HG03025 (cell line): ENCODE measurements around the gene NDUFB11.

Source experiments
- ATAC-seq: cut with Tn5 transposase; IDR thresholded peaks from one replicate; pipeline ENCODE4 v1.9.1; 2021; ENCODE audit warnings: mild to moderate bottlenecking, moderate library complexity; ENCODE audit not compliant: unreplicated experiment, low FRiP score

The NDUFB11 gene

GRCh38 chrX:47175588-47175980 lies 31.1 kb upstream of the NDUFB11 start:
- no peak for ATAC-seq

GRCh38 chrX:47174846-47175587 lies 30.5 kb upstream of the NDUFB11 start:
- no peak for ATAC-seq

GRCh38 chrX:47174376-47174775 lies 29.9 kb upstream of the NDUFB11 start:
- ATAC-seq: no peak

- ATAC-seq: no peak
These were observed 28.7 kb upstream of the NDUFB11 start for GRCh38 chrX:47172971-47173792.

- no peak for ATAC-seq
These were observed 28.0 kb upstream of the NDUFB11 start for GRCh38 chrX:47172549-47172948.

- ATAC-seq: no peak
These were observed 27.5 kb upstream of the NDUFB11 start for GRCh38 chrX:47171996-47172395.

- no peak for ATAC-seq
These were observed 26.6 kb upstream of the NDUFB11 start for GRCh38 chrX:47170861-47171692.

GRCh38 chrX:47169726-47170515 lies 25.4 kb upstream of the NDUFB11 start:
- ATAC-seq: no peak

GRCh38 chrX:47169273-47169672 lies 24.8 kb upstream of the NDUFB11 start:
- ATAC-seq: no peak

- ATAC-seq: no peak
These were observed 24.1 kb upstream of the NDUFB11 start for GRCh38 chrX:47168495-47169073.

- ATAC-seq: no peak
These were observed 21.6 kb upstream of the NDUFB11 start for GRCh38 chrX:47166126-47166525.

- no peak for ATAC-seq
These were observed 19.9 kb upstream of the NDUFB11 start for GRCh38 chrX:47164420-47164819.

- ATAC-seq: no peak
These were observed 18.6 kb upstream of the NDUFB11 start for GRCh38 chrX:47162927-47163583.

- no peak for ATAC-seq
These were observed 16.3 kb upstream of the NDUFB11 start for GRCh38 chrX:47160781-47161180.

GRCh38 chrX:47158781-47159180 lies 14.3 kb upstream of the NDUFB11 start:
- no peak for ATAC-seq

GRCh38 chrX:47158131-47158530 lies 13.6 kb upstream of the NDUFB11 start:
- no peak for ATAC-seq

GRCh38 chrX:47156611-47157520 lies 12.4 kb upstream of the NDUFB11 start:
- ATAC-seq: no peak

GRCh38 chrX:47151435-47151834 lies 6.9 kb upstream of the NDUFB11 start:
- no peak for ATAC-seq
